Right atrium auricular region (tissue), 2 donors: ENCODE data around the gene TXNL4B. TPM values are rescaled to one million over a fixed set of nuclear protein-coding genes. Genes with fewer than 3 reads are reported as not detected.

Source experiments
- DNase-seq: peaks from one replicate; pipeline ENCODE4 v3.0.0-alpha.2; 2019; ENCODE audit warnings: low spot score
- H3K27ac ChIP-seq, 2 donors: fragments of 200-600 bp; sonication (generic); 1 replicate in 1 of 2; 2 replicates in 1 of 2; pipeline ENCODE4 v1.5.1; 2016 to 2019
- H3K27me3 ChIP-seq, 2 donors: fragments of 200-600 bp; sonication (generic); one replicate each; pipeline versions ENCODE4 v1.5.1 to v1.6.0; 2017 to 2019
- H3K36me3 ChIP-seq: fragments of 200-600 bp; sonication (generic); one replicate; pipeline ENCODE4 v1.5.1; 2016
- H3K4me1 ChIP-seq, 2 donors: fragments of 200-600 bp; sonication (generic); one replicate each; pipeline versions ENCODE4 v1.5.1 to v1.6.0; 2017 to 2019
- H3K4me3 ChIP-seq, 2 donors: fragments of 200-600 bp; sonication (generic); 1 replicate in 1 of 2; 2 replicates in 1 of 2; pipeline ENCODE4 v1.5.1; 2017 to 2019; ENCODE audit warnings: mild to moderate bottlenecking in 1 of 2, moderate library complexity in 1 of 2
- H3K9me3 ChIP-seq, 2 donors: fragments of 200-600 bp; sonication (generic); one replicate each; pipeline ENCODE4 v1.5.1; 2019
- total RNA-seq, 2 donors: library from RNA; depleted of rRNA; stranded (reverse); fragments of >200 nt; gene quantifications; one replicate each; pipeline ENCODE4 v1.1.0, GENCODE V29; 2016
- TF ChIP-seq, protein P1 (sequence below), 2 donors: fragments of 200-600 bp; sonication (generic); IDR thresholded peaks; one replicate each; pipeline ENCODE4 v1.5.1; 2019; ENCODE audit warnings: antibody characterized with exemption in 2 of 2

Gene TXNL4B
- total RNA-seq, 2 donors from 2014 or later: 3.9 to 7.0 TPM

DNA sequence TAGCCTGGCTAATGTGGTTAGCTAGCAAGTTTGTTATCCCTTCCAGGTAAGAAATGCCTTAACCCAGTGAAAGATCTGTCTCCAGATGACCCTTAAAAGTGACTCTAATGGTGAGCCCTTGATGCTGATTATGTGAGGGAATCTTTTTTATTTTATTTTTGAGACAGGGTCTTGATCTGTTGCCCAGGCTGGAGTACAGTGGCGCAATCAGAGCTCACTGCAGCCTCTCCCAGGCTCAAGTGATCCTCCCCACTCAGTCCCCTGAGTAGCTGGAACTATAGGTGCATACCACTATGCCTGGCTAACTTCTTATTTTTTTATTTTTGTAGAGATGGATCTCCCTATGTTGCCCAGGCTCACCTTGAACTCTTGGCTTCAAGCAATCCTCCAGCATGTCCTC is 49.9 kb downstream of the TXNL4B start:
- no peaks in the 10 kb centered on the region for H3K9me3 ChIP-seq
- H3K27me3 ChIP-seq: no peaks in the 10 kb centered on the region
- TF ChIP-seq, protein P1, sequence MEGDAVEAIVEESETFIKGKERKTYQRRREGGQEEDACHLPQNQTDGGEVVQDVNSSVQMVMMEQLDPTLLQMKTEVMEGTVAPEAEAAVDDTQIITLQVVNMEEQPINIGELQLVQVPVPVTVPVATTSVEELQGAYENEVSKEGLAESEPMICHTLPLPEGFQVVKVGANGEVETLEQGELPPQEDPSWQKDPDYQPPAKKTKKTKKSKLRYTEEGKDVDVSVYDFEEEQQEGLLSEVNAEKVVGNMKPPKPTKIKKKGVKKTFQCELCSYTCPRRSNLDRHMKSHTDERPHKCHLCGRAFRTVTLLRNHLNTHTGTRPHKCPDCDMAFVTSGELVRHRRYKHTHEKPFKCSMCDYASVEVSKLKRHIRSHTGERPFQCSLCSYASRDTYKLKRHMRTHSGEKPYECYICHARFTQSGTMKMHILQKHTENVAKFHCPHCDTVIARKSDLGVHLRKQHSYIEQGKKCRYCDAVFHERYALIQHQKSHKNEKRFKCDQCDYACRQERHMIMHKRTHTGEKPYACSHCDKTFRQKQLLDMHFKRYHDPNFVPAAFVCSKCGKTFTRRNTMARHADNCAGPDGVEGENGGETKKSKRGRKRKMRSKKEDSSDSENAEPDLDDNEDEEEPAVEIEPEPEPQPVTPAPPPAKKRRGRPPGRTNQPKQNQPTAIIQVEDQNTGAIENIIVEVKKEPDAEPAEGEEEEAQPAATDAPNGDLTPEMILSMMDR (IDR thresholded peaks at IDR 0.05): no peak
- H3K27ac ChIP-seq: no peak overlapping the region
- H3K4me1 ChIP-seq: no peaks in the 10 kb centered on the region
- H3K4me3 ChIP-seq: no peak overlapping the region
- H3K36me3 ChIP-seq: peaks cover 22% of the 10 kb centered on the region
- no peak for DNase-seq

GRCh38 chr16:72043058-72043457 is 50.4 kb downstream of the TXNL4B start:
- Histone ChIP-seq H3K4me1 (no peaks in the 10 kb centered on the region), H3K27ac (no peak overlapping the region), H3K27me3 (no peaks in the 10 kb centered on the region), H3K4me3 (no peak overlapping the region), H3K9me3 (no peaks in the 10 kb centered on the region), H3K36me3 (peaks cover 22% of the 10 kb centered on the region)
- TF ChIP-seq, protein P1 (IDR thresholded peaks at IDR 0.05): no peak
- DNase-seq: no peak

GRCh38 chr16:72042157-72042660 is 51.2 kb downstream of the TXNL4B start:
- Histone ChIP-seq H3K27ac (no peak overlapping the region), H3K9me3 (no peaks in the 10 kb centered on the region), H3K4me3 (no peak overlapping the region), H3K36me3 (peaks cover 22% of the 10 kb centered on the region), H3K4me1 (no peaks in the 10 kb centered on the region), H3K27me3 (no peaks in the 10 kb centered on the region)
- no peak for DNase-seq
- TF ChIP-seq, protein P1 (IDR thresholded peaks at IDR 0.05): no peak

DNA sequence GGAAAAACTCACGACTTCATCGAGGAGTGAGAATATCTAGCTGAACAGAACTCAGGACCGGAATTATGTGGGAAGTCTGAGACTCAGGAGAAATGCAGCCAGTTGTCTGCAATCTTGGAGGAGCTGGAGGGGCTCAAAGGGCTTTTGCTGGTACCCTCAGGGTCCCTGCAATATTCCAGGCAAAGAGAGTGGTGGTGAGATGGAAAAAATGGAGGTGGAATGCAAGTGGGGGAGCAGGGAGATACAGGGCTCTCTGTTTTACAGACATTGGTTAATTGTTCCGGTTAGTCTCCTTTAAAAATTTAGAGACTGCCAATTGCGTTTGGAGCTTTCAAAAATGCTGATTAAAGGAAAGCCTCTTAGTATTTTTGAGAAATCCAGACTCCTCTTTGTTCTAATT is 57.3 kb downstream of the TXNL4B start:
- Histone ChIP-seq H3K27me3 (no peaks in the 10 kb centered on the region), H3K36me3 (no peaks in the 10 kb centered on the region), H3K27ac (no peak overlapping the region), H3K9me3 (no peaks in the 10 kb centered on the region), H3K4me1 (no peaks in the 10 kb centered on the region), H3K4me3 (no peak overlapping the region)
- no peak for DNase-seq
- TF ChIP-seq, protein P1 (IDR thresholded peaks at IDR 0.05): no peak

Other genes with a start within 250 kb of the TXNL4B start
- gene ATXN1L, start 247.6 kb downstream of the TXNL4B start, total RNA-seq: 10 to 100 TPM; 13.6 to 23.7 TPM
- gene ZNF821, start 209.4 kb downstream of the TXNL4B start, total RNA-seq: 1 to 10 TPM; 2.6 to 8.9 TPM
- 100 to 1,000 TPM; 140 to 150 TPM for gene IST1, start 198.1 kb downstream of the TXNL4B start, total RNA-seq
- gene PKD1L3, start 93.2 kb downstream of the TXNL4B start, total RNA-seq: under 1 TPM; 0.51 to 0.52 TPM
- gene DHODH, start 84.9 kb downstream of the TXNL4B start, total RNA-seq: 10 to 100 TPM; 39.4 to 52.0 TPM
- 1,000 to 10,000 TPM in 1 of 2 donors, 10 to 100 TPM in 1; 52.7 to 1,105 TPM for gene HP, start 39.1 kb downstream of the TXNL4B start, total RNA-seq
- gene HPR, start 30.4 kb downstream of the TXNL4B start, total RNA-seq: 10 to 100 TPM; 16.1 to 25.4 TPM
- 10 to 100 TPM; 34.4 to 41.6 TPM for gene DHX38, start 227 bp upstream of the TXNL4B start, total RNA-seq
- gene PMFBP1, start 78.5 kb upstream of the TXNL4B start, total RNA-seq: 1 to 10 TPM in 1 of 2 donors, not detected in 1; 2.0 TPM